GM23338 (cell line): ENCODE measurements around the gene GMPR. TPM values are rescaled to one million over a fixed set of nuclear protein-coding genes. Genes with fewer than 3 reads are reported as not detected.

Experiments used
- ATAC-seq: fragments of 200-7000 bp; cut with Tn5 transposase; 3 replicates; pipeline ENCODE4 v1.9.1; 2020
- DNase-seq: peaks from one replicate; pipeline ENCODE4 v3.0.0-alpha.2; 2015; ENCODE audit warnings: low spot score
- H2AFZ ChIP-seq: fragments of 200-600 bp; sonication (generic); 2 replicates; pipeline ENCODE4 v1.8.0; 2016; ENCODE audit warnings: antibody characterized with exemption, mild to moderate bottlenecking, moderate library complexity
- H3F3A ChIP-seq: fragments of 200-600 bp; sonication (generic); replicated peaks from 2 replicates; pipeline ENCODE4 v1.8.0; 2017; ENCODE audit warnings: antibody characterized with exemption, mixed run types, low read depth
- H3K27ac ChIP-seq: fragments of 200-600 bp; sonication (generic); 2 replicates; pipeline ENCODE4 v1.6.1; 2016; ENCODE audit warnings: low read depth
- H3K27me3 ChIP-seq: fragments of 200-600 bp; sonication (generic); 2 replicates; pipeline ENCODE4 v1.8.0; 2016; ENCODE audit warnings: mild to moderate bottlenecking, mixed run types, moderate library complexity; ENCODE audit not compliant: insufficient read depth
- H3K36me3 ChIP-seq: fragments of 200-600 bp; sonication (generic); 2 replicates; pipeline ENCODE4 v1.8.0; 2016; ENCODE audit warnings: mild to moderate bottlenecking; ENCODE audit not compliant: insufficient read depth
- H3K4me1 ChIP-seq: fragments of 200-600 bp; sonication (generic); 2 replicates; pipeline ENCODE4 v1.8.0; 2016; ENCODE audit warnings: mild to moderate bottlenecking, moderate library complexity; ENCODE audit not compliant: insufficient read depth
- H3K4me2 ChIP-seq: fragments of 200-600 bp; sonication (generic); 2 replicates; pipeline ENCODE4 v1.7.1; 2017; ENCODE audit warnings: mixed run types
- H3K4me3 ChIP-seq: fragments of 200-600 bp; sonication (generic); 2 replicates; pipeline ENCODE4 v1.6.1; 2016; ENCODE audit warnings: mixed run types
- H3K79me2 ChIP-seq: fragments of 200-600 bp; sonication (generic); replicated peaks from 2 replicates; pipeline ENCODE4 v1.8.0; 2017; ENCODE audit warnings: mild to moderate bottlenecking; ENCODE audit not compliant: insufficient read depth
- H3K9me2 ChIP-seq: fragments of 200-600 bp; sonication (generic); 2 replicates; pipeline ENCODE4 v1.8.0; 2017; ENCODE audit not compliant: insufficient read depth
- H4K20me1 ChIP-seq: fragments of 200-600 bp; sonication (generic); replicated peaks from 2 replicates; pipeline ENCODE4 v1.8.0; 2017; ENCODE audit warnings: mild to moderate bottlenecking; ENCODE audit not compliant: insufficient read depth
- H3K27ac Mint-ChIP-seq: 2 replicates; pipeline ENCODE4 v1.8.0; 2020; ENCODE audit warnings: inconsistent platforms, mild to moderate bottlenecking, moderate library complexity, mixed read lengths
- H3K27me3 Mint-ChIP-seq: 3 replicates; pipeline ENCODE4 v1.8.0; 2022; ENCODE audit warnings: low read depth, mild to moderate bottlenecking, moderate library complexity, mixed read lengths, inconsistent platforms; ENCODE audit not compliant: insufficient read depth, poor library complexity
- H3K36me3 Mint-ChIP-seq: 3 replicates; pipeline ENCODE4 v1.8.0; 2021; ENCODE audit warnings: low read depth, mild to moderate bottlenecking, inconsistent platforms, moderate library complexity, mixed read lengths
- H3K4me1 Mint-ChIP-seq: 3 replicates; pipeline ENCODE4 v1.8.0; 2020; ENCODE audit warnings: mild to moderate bottlenecking, inconsistent platforms, mixed read lengths
- H3K4me3 Mint-ChIP-seq: 3 replicates; pipeline ENCODE4 v1.8.0; 2021; ENCODE audit warnings: moderate library complexity, mild to moderate bottlenecking, inconsistent platforms, mixed read lengths
- H3K9me3 Mint-ChIP-seq: 3 replicates; pipeline ENCODE4 v1.8.0; 2020; ENCODE audit warnings: moderate library complexity, mild to moderate bottlenecking, inconsistent platforms, mixed read lengths
- CREB1 ChIP-seq: fragments of 250-450 bp; sonication (Bioruptor Pico); IDR thresholded peaks from 2 replicates; pipeline ENCODE4 v1.5.0; 2020; ENCODE audit warnings: low read depth, mild to moderate bottlenecking, moderate library complexity
- EZH2 ChIP-seq: fragments of 200-600 bp; sonication (generic); IDR thresholded peaks from one replicate; pipeline ENCODE4 v1.8.0; 2017; ENCODE audit warnings: antibody characterized with exemption, mild to moderate bottlenecking, low read depth; ENCODE audit not compliant: unreplicated experiment
- EZH2phosphoT487 ChIP-seq: fragments of 200-600 bp; sonication (generic); IDR thresholded peaks from one replicate; pipeline ENCODE4 v1.8.1; 2018; ENCODE audit warnings: antibody characterized with exemption; ENCODE audit not compliant: unreplicated experiment
- JUNB ChIP-seq: IDR thresholded peaks from one replicate; pipeline ENCODE4 v1.6.1; 2016; ENCODE audit warnings: antibody characterized with exemption; ENCODE audit not compliant: unreplicated experiment
- NANOG ChIP-seq: IDR thresholded peaks from 2 replicates; pipeline ENCODE4 v1.6.1; 2016; ENCODE audit warnings: antibody characterized with exemption, borderline replicate concordance
- POLR2AphosphoS5 ChIP-seq: IDR thresholded peaks from 2 replicates; pipeline ENCODE4 v1.6.1; 2016; ENCODE audit warnings: antibody characterized with exemption, low read depth
- STAT1 ChIP-seq: IDR thresholded peaks from one replicate; pipeline ENCODE4 v1.6.1; 2016; ENCODE audit warnings: antibody characterized with exemption; ENCODE audit not compliant: unreplicated experiment
- ZNF114 ChIP-seq: fragments of 250-450 bp; sonication (Bioruptor Pico); IDR thresholded peaks from 2 replicates; pipeline ENCODE4 v1.5.0; 2020; ENCODE audit warnings: mild to moderate bottlenecking, moderate library complexity
- ZNF331 ChIP-seq: fragments of 250-450 bp; sonication (Bioruptor Pico); IDR thresholded peaks from 2 replicates; pipeline ENCODE4 v1.5.0; 2020; ENCODE audit warnings: low read depth, mild to moderate bottlenecking, moderate library complexity
- polyA plus RNA-seq: library from polyadenylated mRNA; unstranded; fragments of >200 nt; fragmentation: Nextera tagmentation; extraction: Ambion mirVana; gene quantifications from 2 replicates; pipeline ENCODE4 v1.2.1, GENCODE V29; 2016
- total RNA-seq: library from RNA; depleted of rRNA; stranded (reverse); fragments of >200 nt; shearing (Covaris generic); gene quantifications from 2 replicates; pipeline ENCODE4 v1.2.3, GENCODE V29; 2014
- TF ChIP-seq, protein P1 (sequence below): IDR thresholded peaks from 2 replicates; pipeline ENCODE4 v1.6.1; 2016; ENCODE audit warnings: antibody characterized with exemption
- TF ChIP-seq, protein P2 (sequence below): IDR thresholded peaks from one replicate; pipeline ENCODE4 v1.6.1; 2018; ENCODE audit warnings: antibody characterized with exemption; ENCODE audit not compliant: unreplicated experiment
- TF ChIP-seq, protein P3 (sequence below): fragments of 250-450 bp; sonication (Bioruptor Pico); IDR thresholded peaks from 2 replicates; pipeline ENCODE4 v1.5.0; 2020; ENCODE audit warnings: mild to moderate bottlenecking, moderate library complexity
- TF ChIP-seq, protein P4 (sequence below), 2 experiments: fragments of 200-600 bp in 1 of 2; sonication (generic) in 1 of 2; conservative IDR thresholded peaks; 2 replicates each; pipeline versions ENCODE4 v1.5.1 to v1.6.1; 2016 to 2017; ENCODE audit warnings: antibody characterized with exemption in 2 of 2, low read depth in 2 of 2, mild to moderate bottlenecking in 2 of 2, moderate library complexity in 1 of 2

Gene GMPR
- total and polyA plus RNA-seq, 2 experiments from 2014 or later = 0.23 to 0.35 TPM

DNA sequence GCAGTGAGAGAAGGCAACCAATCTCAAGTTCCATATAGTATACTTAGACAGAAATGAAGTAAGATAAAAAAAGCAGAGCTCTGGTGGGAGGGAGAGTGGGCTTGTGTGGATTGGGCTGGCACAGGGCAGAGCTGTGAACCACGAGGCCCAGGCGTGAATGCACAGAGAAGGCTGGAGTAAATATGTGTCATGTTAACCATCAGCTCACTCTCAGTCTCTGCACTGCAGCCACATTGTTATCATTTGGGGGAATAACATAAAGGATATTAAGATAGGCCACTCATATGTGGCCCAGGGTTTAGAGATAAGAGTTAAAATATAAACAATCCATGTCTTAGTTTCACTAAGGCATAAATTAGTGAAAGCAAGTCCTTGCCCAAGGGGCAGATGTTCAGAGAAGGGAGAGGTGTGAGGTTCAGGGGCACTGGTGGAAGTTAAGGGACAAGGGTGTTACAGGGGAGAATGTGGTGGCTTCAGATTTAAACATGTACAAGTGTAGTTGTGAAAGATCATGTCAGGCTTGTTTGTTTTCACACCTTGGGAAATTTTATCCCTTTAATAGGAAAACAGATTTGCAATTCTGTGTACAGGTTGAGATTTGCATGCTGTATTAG lies 14.4 kb downstream of the GMPR start:
- Histone ChIP-seq H3K4me2 (no peak overlapping the region), H3K36me3 (no peaks in the 10 kb centered on the region), H2AFZ (no peak overlapping the region), H3K4me1 (peaks cover 2% of the 10 kb centered on the region; the same call in 1 of the 2 replicates), H3K79me2 (no peaks in the 10 kb centered on the region), H3K27ac (no peak overlapping the region), H3F3A (no peaks in the 10 kb centered on the region), H4K20me1 (no peaks in the 10 kb centered on the region), H3K27me3 (no peaks in the 10 kb centered on the region), H3K9me2 (peaks cover 6% of the 10 kb centered on the region), H3K4me3 (no peak overlapping the region)
- H3K27ac Mint-ChIP-seq = no peak overlapping the region
- H3K4me3 Mint-ChIP-seq = no peak overlapping the region
- no peaks in the 10 kb centered on the region for H3K9me3 Mint-ChIP-seq
- peaks cover 4% of the 10 kb centered on the region for H3K4me1 Mint-ChIP-seq
- TF ChIP-seq, protein P1, sequence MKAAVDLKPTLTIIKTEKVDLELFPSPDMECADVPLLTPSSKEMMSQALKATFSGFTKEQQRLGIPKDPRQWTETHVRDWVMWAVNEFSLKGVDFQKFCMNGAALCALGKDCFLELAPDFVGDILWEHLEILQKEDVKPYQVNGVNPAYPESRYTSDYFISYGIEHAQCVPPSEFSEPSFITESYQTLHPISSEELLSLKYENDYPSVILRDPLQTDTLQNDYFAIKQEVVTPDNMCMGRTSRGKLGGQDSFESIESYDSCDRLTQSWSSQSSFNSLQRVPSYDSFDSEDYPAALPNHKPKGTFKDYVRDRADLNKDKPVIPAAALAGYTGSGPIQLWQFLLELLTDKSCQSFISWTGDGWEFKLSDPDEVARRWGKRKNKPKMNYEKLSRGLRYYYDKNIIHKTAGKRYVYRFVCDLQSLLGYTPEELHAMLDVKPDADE = no peak
- TF ChIP-seq POLR2AphosphoS5 = no peak
- TF ChIP-seq, protein P2, sequence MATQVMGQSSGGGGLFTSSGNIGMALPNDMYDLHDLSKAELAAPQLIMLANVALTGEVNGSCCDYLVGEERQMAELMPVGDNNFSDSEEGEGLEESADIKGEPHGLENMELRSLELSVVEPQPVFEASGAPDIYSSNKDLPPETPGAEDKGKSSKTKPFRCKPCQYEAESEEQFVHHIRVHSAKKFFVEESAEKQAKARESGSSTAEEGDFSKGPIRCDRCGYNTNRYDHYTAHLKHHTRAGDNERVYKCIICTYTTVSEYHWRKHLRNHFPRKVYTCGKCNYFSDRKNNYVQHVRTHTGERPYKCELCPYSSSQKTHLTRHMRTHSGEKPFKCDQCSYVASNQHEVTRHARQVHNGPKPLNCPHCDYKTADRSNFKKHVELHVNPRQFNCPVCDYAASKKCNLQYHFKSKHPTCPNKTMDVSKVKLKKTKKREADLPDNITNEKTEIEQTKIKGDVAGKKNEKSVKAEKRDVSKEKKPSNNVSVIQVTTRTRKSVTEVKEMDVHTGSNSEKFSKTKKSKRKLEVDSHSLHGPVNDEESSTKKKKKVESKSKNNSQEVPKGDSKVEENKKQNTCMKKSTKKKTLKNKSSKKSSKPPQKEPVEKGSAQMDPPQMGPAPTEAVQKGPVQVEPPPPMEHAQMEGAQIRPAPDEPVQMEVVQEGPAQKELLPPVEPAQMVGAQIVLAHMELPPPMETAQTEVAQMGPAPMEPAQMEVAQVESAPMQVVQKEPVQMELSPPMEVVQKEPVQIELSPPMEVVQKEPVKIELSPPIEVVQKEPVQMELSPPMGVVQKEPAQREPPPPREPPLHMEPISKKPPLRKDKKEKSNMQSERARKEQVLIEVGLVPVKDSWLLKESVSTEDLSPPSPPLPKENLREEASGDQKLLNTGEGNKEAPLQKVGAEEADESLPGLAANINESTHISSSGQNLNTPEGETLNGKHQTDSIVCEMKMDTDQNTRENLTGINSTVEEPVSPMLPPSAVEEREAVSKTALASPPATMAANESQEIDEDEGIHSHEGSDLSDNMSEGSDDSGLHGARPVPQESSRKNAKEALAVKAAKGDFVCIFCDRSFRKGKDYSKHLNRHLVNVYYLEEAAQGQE = no peak
- no peak for TF ChIP-seq STAT1
- TF ChIP-seq NANOG = no peak
- TF ChIP-seq CREB1 (CRISPR knock-in tag) = no peak
- TF ChIP-seq, protein P3, sequence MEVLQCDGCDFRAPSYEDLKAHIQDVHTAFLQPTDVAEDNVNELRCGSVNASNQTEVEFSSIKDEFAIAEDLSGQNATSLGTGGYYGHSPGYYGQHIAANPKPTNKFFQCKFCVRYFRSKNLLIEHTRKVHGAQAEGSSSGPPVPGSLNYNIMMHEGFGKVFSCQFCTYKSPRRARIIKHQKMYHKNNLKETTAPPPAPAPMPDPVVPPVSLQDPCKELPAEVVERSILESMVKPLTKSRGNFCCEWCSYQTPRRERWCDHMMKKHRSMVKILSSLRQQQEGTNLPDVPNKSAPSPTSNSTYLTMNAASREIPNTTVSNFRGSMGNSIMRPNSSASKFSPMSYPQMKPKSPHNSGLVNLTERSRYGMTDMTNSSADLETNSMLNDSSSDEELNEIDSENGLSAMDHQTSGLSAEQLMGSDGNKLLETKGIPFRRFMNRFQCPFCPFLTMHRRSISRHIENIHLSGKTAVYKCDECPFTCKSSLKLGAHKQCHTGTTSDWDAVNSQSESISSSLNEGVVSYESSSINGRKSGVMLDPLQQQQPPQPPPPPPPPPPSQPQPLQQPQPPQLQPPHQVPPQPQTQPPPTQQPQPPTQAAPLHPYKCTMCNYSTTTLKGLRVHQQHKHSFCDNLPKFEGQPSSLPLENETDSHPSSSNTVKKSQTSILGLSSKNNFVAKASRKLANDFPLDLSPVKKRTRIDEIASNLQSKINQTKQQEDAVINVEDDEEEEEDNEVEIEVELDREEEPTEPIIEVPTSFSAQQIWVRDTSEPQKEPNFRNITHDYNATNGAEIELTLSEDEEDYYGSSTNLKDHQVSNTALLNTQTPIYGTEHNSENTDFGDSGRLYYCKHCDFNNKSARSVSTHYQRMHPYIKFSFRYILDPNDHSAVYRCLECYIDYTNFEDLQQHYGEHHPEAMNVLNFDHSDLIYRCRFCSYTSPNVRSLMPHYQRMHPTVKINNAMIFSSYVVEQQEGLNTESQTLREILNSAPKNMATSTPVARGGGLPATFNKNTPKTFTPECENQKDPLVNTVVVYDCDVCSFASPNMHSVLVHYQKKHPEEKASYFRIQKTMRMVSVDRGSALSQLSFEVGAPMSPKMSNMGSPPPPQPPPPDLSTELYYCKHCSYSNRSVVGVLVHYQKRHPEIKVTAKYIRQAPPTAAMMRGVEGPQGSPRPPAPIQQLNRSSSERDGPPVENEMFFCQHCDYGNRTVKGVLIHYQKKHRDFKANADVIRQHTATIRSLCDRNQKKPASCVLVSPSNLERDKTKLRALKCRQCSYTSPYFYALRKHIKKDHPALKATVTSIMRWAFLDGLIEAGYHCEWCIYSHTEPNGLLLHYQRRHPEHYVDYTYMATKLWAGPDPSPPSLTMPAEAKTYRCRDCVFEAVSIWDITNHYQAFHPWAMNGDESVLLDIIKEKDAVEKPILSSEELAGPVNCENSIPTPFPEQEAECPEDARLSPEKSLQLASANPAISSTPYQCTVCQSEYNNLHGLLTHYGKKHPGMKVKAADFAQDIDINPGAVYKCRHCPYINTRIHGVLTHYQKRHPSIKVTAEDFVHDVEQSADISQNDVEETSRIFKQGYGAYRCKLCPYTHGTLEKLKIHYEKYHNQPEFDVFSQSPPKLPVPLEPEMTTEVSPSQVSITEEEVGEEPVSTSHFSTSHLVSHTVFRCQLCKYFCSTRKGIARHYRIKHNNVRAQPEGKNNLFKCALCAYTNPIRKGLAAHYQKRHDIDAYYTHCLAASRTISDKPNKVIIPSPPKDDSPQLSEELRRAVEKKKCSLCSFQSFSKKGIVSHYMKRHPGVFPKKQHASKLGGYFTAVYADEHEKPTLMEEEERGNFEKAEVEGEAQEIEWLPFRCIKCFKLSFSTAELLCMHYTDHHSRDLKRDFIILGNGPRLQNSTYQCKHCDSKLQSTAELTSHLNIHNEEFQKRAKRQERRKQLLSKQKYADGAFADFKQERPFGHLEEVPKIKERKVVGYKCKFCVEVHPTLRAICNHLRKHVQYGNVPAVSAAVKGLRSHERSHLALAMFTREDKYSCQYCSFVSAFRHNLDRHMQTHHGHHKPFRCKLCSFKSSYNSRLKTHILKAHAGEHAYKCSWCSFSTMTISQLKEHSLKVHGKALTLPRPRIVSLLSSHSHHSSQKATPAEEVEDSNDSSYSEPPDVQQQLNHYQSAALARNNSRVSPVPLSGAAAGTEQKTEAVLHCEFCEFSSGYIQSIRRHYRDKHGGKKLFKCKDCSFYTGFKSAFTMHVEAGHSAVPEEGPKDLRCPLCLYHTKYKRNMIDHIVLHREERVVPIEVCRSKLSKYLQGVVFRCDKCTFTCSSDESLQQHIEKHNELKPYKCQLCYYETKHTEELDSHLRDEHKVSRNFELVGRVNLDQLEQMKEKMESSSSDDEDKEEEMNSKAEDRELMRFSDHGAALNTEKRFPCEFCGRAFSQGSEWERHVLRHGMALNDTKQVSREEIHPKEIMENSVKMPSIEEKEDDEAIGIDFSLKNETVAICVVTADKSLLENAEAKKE = no peak
- no peak for TF ChIP-seq EZH2
- no peak for TF ChIP-seq ZNF331 (CRISPR knock-in tag)
- TF ChIP-seq JUNB = no peak
- no peak for TF ChIP-seq ZNF114 (CRISPR knock-in tag)
- TF ChIP-seq EZH2phosphoT487 = no peak
- TF ChIP-seq, protein P4, sequence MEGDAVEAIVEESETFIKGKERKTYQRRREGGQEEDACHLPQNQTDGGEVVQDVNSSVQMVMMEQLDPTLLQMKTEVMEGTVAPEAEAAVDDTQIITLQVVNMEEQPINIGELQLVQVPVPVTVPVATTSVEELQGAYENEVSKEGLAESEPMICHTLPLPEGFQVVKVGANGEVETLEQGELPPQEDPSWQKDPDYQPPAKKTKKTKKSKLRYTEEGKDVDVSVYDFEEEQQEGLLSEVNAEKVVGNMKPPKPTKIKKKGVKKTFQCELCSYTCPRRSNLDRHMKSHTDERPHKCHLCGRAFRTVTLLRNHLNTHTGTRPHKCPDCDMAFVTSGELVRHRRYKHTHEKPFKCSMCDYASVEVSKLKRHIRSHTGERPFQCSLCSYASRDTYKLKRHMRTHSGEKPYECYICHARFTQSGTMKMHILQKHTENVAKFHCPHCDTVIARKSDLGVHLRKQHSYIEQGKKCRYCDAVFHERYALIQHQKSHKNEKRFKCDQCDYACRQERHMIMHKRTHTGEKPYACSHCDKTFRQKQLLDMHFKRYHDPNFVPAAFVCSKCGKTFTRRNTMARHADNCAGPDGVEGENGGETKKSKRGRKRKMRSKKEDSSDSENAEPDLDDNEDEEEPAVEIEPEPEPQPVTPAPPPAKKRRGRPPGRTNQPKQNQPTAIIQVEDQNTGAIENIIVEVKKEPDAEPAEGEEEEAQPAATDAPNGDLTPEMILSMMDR (conservative IDR thresholded peaks at IDR 0.05; ENCODE audit: low read depth in 2 of 2) = no peak
- peaks cover 3% of the 10 kb centered on the region for H3K27me3 Mint-ChIP-seq
- H3K36me3 Mint-ChIP-seq = no peaks in the 10 kb centered on the region
- DNase-seq (no peak), ATAC-seq (no peak)
